Breast epithelium (tissue), 4 donors: ENCODE data around the gene FAAP20. TPM values are rescaled to one million over a fixed set of nuclear protein-coding genes. Genes with fewer than 3 reads are reported as not detected.
A peak's percentile ranks its signal among the peaks of the same experiment; 100 is the strongest.

ENCODE experiments used
- DNase-seq, 2 donors: peaks; one replicate each; pipeline ENCODE4 v3.0.0-alpha.2; 2019; ENCODE audit warnings: low spot score in 2 of 2
- H3K27ac ChIP-seq, 2 donors: fragments of 200-600 bp; sonication (generic) in 1 of 2; one replicate each; pipeline ENCODE4 v1.5.1; 2016 to 2019; ENCODE audit warnings: mild to moderate bottlenecking in 1 of 2
- H3K27me3 ChIP-seq, 2 donors: fragments of 200-600 bp; sonication (generic) in 1 of 2; one replicate each; pipeline versions ENCODE4 v1.5.1 to v1.6.0; 2017 to 2019; ENCODE audit warnings: control low read depth in 1 of 2, mild to moderate bottlenecking in 1 of 2
- H3K36me3 ChIP-seq: fragments of 200-600 bp; one replicate; pipeline ENCODE4 v1.5.1; 2019
- H3K4me1 ChIP-seq, 2 donors: fragments of 200-600 bp; sonication (generic); one replicate each; pipeline ENCODE4 v1.5.1; 2016 to 2019; ENCODE audit warnings: control low read depth in 1 of 2
- H3K4me3 ChIP-seq, 3 donors: fragments of 200-600 bp; sonication (generic); 1 replicate in 2 of 3; 2 replicates in 1 of 3; pipeline ENCODE4 v1.5.1; 2016 to 2019; ENCODE audit warnings: mild to moderate bottlenecking in 3 of 3, moderate library complexity in 2 of 3
- H3K9me3 ChIP-seq, 2 donors: fragments of 200-600 bp; sonication (generic) in 1 of 2; one replicate each; pipeline ENCODE4 v1.5.1; 2016 to 2019; ENCODE audit warnings: control low read depth in 1 of 2
- CTCF ChIP-seq, 3 donors: fragments of 450-650 bp; IDR thresholded peaks; one replicate each; pipeline ENCODE4 v1.5.1; 2016 to 2017; ENCODE audit warnings: antibody characterized with exemption in 3 of 3, mild to moderate bottlenecking in 3 of 3, moderate library complexity in 3 of 3
- POLR2A ChIP-seq: fragments of 450-650 bp; IDR thresholded peaks from one replicate; pipeline ENCODE4 v1.6.1; 2016; ENCODE audit warnings: antibody characterized with exemption, mild to moderate bottlenecking, moderate library complexity
- POLR2AphosphoS5 ChIP-seq, 3 donors: sonication (generic); formaldehyde crosslinking; IDR thresholded peaks; one replicate each; pipeline ENCODE4 v1.6.1; 2017; ENCODE audit warnings: antibody characterized with exemption in 3 of 3
- intact Hi-C: fragments of 100-400 bp; cut with DNase I; formaldehyde crosslinking; loops from one replicate; pipeline ENCODE4 v1.15.1; 2023; ENCODE audit warnings: low total_unique reads
- total RNA-seq, 3 donors: library from RNA; depleted of rRNA; stranded (reverse); fragments of >200 nt; gene quantifications; one replicate each; pipeline ENCODE4 v1.1.0, GENCODE V29; 2016

Gene FAAP20
- total RNA-seq, 3 donors from 2014 or later: 28.6 to 33.1 (median 29.9) TPM

- Histone ChIP-seq H3K4me3 (no peak overlapping the region), H3K36me3 (no peaks in the 10 kb centered on the region), H3K27ac (no peak overlapping the region), H3K4me1 (peaks cover 4 to 5% of the 10 kb centered on the region in 2 donors), H3K27me3 (no peaks in the 10 kb centered on the region), H3K9me3 (no peaks in the 10 kb centered on the region)
- no peak for TF ChIP-seq POLR2A
- no peak for TF ChIP-seq CTCF (IDR thresholded peaks at IDR 0.05)
- no peak for TF ChIP-seq POLR2AphosphoS5 (IDR thresholded peaks at IDR 0.05)
- no peak for DNase-seq
- intact Hi-C loops: no loop called here
Measured at GRCh38 chr1:2201062-2201461, 6.5 kb upstream of the FAAP20 start.

GRCh38 chr1:2200308-2200943, 5.9 kb upstream of the FAAP20 start:
- TF ChIP-seq CTCF (IDR thresholded peaks at IDR 0.05) (no peak), POLR2AphosphoS5 (IDR thresholded peaks at IDR 0.05) (no peak), POLR2A (no peak)
- H3K4me3 ChIP-seq: peak overlapping the region in 1 of 3 donors; percentile 73
- peaks cover under 1 to 4% of the 10 kb centered on the region in 2 donors for H3K4me1 ChIP-seq
- no peak overlapping the region for H3K27ac ChIP-seq
- H3K9me3 ChIP-seq: no peaks in the 10 kb centered on the region
- H3K27me3 ChIP-seq: no peaks in the 10 kb centered on the region
- no peaks in the 10 kb centered on the region for H3K36me3 ChIP-seq
- no peak for DNase-seq
- intact Hi-C loops: no loop called here

- Histone ChIP-seq H3K4me1 (peaks cover 3 to 7% of the 10 kb centered on the region in 2 donors), H3K4me3 (peak overlapping the region; percentile 39 to 73 (median 49)), H3K36me3 (no peaks in the 10 kb centered on the region), H3K27ac (peak overlapping the region; percentile 86 to 97), H3K27me3 (no peaks in the 10 kb centered on the region), H3K9me3 (no peaks in the 10 kb centered on the region)
- peak; percentile 79 to 84 for DNase-seq
- intact Hi-C loops: loop anchor here (5.0 kb wide), 1 partner anchor 183 kb away; no protein-coding TSS in a partner anchor
- TF ChIP-seq POLR2A: peak; percentile 59
- TF ChIP-seq POLR2AphosphoS5 (IDR thresholded peaks at IDR 0.05): peak; percentile 51 to 61 (median 61)
- no peak for TF ChIP-seq CTCF (IDR thresholded peaks at IDR 0.05)
Measured at GRCh38 chr1:2199042-2199810, 4.7 kb upstream of the FAAP20 start.

- Histone ChIP-seq H3K27me3 (no peaks in the 10 kb centered on the region), H3K9me3 (no peaks in the 10 kb centered on the region), H3K4me1 (peaks cover 3 to 7% of the 10 kb centered on the region in 2 donors), H3K27ac (peak overlapping the region; percentile 86 to 97), H3K36me3 (no peaks in the 10 kb centered on the region), H3K4me3 (peak overlapping the region in 1 of 3 donors; percentile 73)
- TF ChIP-seq CTCF (IDR thresholded peaks at IDR 0.05) (no peak), POLR2AphosphoS5 (IDR thresholded peaks at IDR 0.05) (no peak), POLR2A (no peak)
- intact Hi-C loops: loop anchor here (5.0 kb wide), 1 partner anchor 184 kb away; no protein-coding TSS in a partner anchor
- no peak for DNase-seq
Measured at GRCh38 chr1:2198571-2198970, 4.0 kb upstream of the FAAP20 start.

GRCh38 chr1:2197707-2198165, 3.2 kb upstream of the FAAP20 start:
- Histone ChIP-seq H3K4me1 (peaks cover 3 to 12% of the 10 kb centered on the region in 2 donors), H3K4me3 (no peak overlapping the region), H3K27ac (peak overlapping the region in 1 of 2 donors; percentile 97), H3K9me3 (no peaks in the 10 kb centered on the region), H3K27me3 (no peaks in the 10 kb centered on the region), H3K36me3 (no peaks in the 10 kb centered on the region)
- DNase-seq: no peak
- TF ChIP-seq CTCF (IDR thresholded peaks at IDR 0.05): no peak
- no peak for TF ChIP-seq POLR2AphosphoS5 (IDR thresholded peaks at IDR 0.05)
- no peak for TF ChIP-seq POLR2A
- intact Hi-C loops: loop anchor here (5.0 kb wide), 1 partner anchor 185 kb away; no protein-coding TSS in a partner anchor
